ENCODE results near the gene GPA33. TPM values are rescaled to one million over a fixed set of nuclear protein-coding genes. Genes with fewer than 3 reads are reported as not detected.

Gene GPA33
- polyA plus RNA-seq, 1 donor (not counting 4 experiments of a cell fraction or from before 2014, with no cell fraction given) = not detected

GRCh38 chr1:167102906-167103573 lies 12.9 kb upstream of the GPA33 start:
- H3K9me1 ChIP-seq (ENCODE audit: control insufficient read depth, extremely low read depth, insufficient read depth, low read length) = no peaks in the 10 kb centered on the region
- H3K4me3 ChIP-seq (ENCODE audit: control insufficient read depth in 2 of 3, extremely low read depth in 1 of 3, insufficient read depth in 2 of 3, low read depth in 1 of 3, low read length in 3 of 3) = no peak overlapping the region
- H3K27me3 ChIP-seq (ENCODE audit: control insufficient read depth, extremely low read depth, insufficient read depth, low read length) = no peaks in the 10 kb centered on the region
- no peak overlapping the region for H3K27ac ChIP-seq (ENCODE audit: control insufficient read depth, insufficient read depth, low read length)
- no peak overlapping the region for H2AFZ ChIP-seq (ENCODE audit: control insufficient read depth, low read length)
- dilution Hi-C loops (cut with MboI; ENCODE audit: extremely low pct_ligation_motif_present, low sequenced_read_pairs) = no loop called here
- H4K20me1 ChIP-seq (ENCODE audit: control insufficient read depth, extremely low read depth, insufficient read depth, low read length) = no peaks in the 10 kb centered on the region
- TF ChIP-seq CTCF (optimal IDR thresholded peaks at IDR 0.05 in 1 of 3, IDR thresholded peaks at IDR 0.05 in 1 of 3, conservative IDR thresholded peaks at IDR 0.05 in 1 of 3; ENCODE audit: extremely low read depth in 1 of 3, insufficient read depth in 2 of 3, low read length in 3 of 3) (no peak), EZH2 (IDR thresholded peaks at IDR 0.05; ENCODE audit: low read length) (no peak)
- no peaks in the 10 kb centered on the region for H3K36me3 ChIP-seq (ENCODE audit: control insufficient read depth in 2 of 2, extremely low read depth in 1 of 2, insufficient read depth in 2 of 2, low read length in 2 of 2)
- H3K9ac ChIP-seq (ENCODE audit: control insufficient read depth, extremely low read depth, insufficient read depth, low read length) = no peak overlapping the region
- H3K9me3 ChIP-seq (ENCODE audit: control insufficient read depth, low read depth, low read length) = no peaks in the 10 kb centered on the region
- DNase-seq (ENCODE audit: low read depth, low spot score) (no peak), FAIRE-seq (no peak)
- H3K79me2 ChIP-seq (ENCODE audit: control insufficient read depth, insufficient read depth, low read length) = no peaks in the 10 kb centered on the region
- peaks cover 4% of the 10 kb centered on the region for H3K4me1 ChIP-seq (ENCODE audit: control insufficient read depth, extremely low read depth, insufficient read depth, low read length)
- no peak overlapping the region for H3K4me2 ChIP-seq (ENCODE audit: control insufficient read depth, extremely low read depth, insufficient read depth, low read depth, low read length)

- no peak overlapping the region for H3K4me3 ChIP-seq (ENCODE audit: control insufficient read depth in 2 of 3, extremely low read depth in 1 of 3, insufficient read depth in 2 of 3, low read depth in 1 of 3, low read length in 3 of 3)
- no peak for FAIRE-seq
- H3K4me2 ChIP-seq (ENCODE audit: control insufficient read depth, extremely low read depth, insufficient read depth, low read depth, low read length) = no peak overlapping the region
- DNase-seq (ENCODE audit: low read depth, low spot score) = no peak
- dilution Hi-C loops (cut with MboI; ENCODE audit: extremely low pct_ligation_motif_present, low sequenced_read_pairs) = no loop called here
- H4K20me1 ChIP-seq (ENCODE audit: control insufficient read depth, extremely low read depth, insufficient read depth, low read length) = no peaks in the 10 kb centered on the region
- H3K4me1 ChIP-seq (ENCODE audit: control insufficient read depth, extremely low read depth, insufficient read depth, low read length) = peaks cover 4% of the 10 kb centered on the region
- no peaks in the 10 kb centered on the region for H3K79me2 ChIP-seq (ENCODE audit: control insufficient read depth, insufficient read depth, low read length)
- no peaks in the 10 kb centered on the region for H3K27me3 ChIP-seq (ENCODE audit: control insufficient read depth, extremely low read depth, insufficient read depth, low read length)
- no peak overlapping the region for H3K9ac ChIP-seq (ENCODE audit: control insufficient read depth, extremely low read depth, insufficient read depth, low read length)
- no peak overlapping the region for H3K27ac ChIP-seq (ENCODE audit: control insufficient read depth, insufficient read depth, low read length)
- H2AFZ ChIP-seq (ENCODE audit: control insufficient read depth, low read length) = no peak overlapping the region
- TF ChIP-seq CTCF (optimal IDR thresholded peaks at IDR 0.05 in 1 of 3, IDR thresholded peaks at IDR 0.05 in 1 of 3, conservative IDR thresholded peaks at IDR 0.05 in 1 of 3; ENCODE audit: extremely low read depth in 1 of 3, insufficient read depth in 2 of 3, low read length in 3 of 3) (no peak), EZH2 (IDR thresholded peaks at IDR 0.05; ENCODE audit: low read length) (no peak)
- H3K9me3 ChIP-seq (ENCODE audit: control insufficient read depth, low read depth, low read length) = no peaks in the 10 kb centered on the region
- H3K36me3 ChIP-seq (ENCODE audit: control insufficient read depth in 2 of 2, extremely low read depth in 1 of 2, insufficient read depth in 2 of 2, low read length in 2 of 2) = no peaks in the 10 kb centered on the region
- no peaks in the 10 kb centered on the region for H3K9me1 ChIP-seq (ENCODE audit: control insufficient read depth, extremely low read depth, insufficient read depth, low read length)
Observed at GRCh38 chr1:167101754-167102153, 11.6 kb upstream of the GPA33 start.

All from keratinocyte (primary cell).